HG03045 (cell line): ENCODE measurements around the gene LAP3.
"Not testable (repeated sequence)": the region's sequence is repeated elsewhere in the genome, so short reads cannot be mapped to it uniquely, and the experiment has no call there.

Experiments
- ATAC-seq: cut with Tn5 transposase; IDR thresholded peaks from one replicate; pipeline ENCODE4 v1.9.1; 2021; ENCODE audit warnings: mild to moderate bottlenecking, moderate library complexity; ENCODE audit not compliant: unreplicated experiment

Gene LAP3

DNA sequence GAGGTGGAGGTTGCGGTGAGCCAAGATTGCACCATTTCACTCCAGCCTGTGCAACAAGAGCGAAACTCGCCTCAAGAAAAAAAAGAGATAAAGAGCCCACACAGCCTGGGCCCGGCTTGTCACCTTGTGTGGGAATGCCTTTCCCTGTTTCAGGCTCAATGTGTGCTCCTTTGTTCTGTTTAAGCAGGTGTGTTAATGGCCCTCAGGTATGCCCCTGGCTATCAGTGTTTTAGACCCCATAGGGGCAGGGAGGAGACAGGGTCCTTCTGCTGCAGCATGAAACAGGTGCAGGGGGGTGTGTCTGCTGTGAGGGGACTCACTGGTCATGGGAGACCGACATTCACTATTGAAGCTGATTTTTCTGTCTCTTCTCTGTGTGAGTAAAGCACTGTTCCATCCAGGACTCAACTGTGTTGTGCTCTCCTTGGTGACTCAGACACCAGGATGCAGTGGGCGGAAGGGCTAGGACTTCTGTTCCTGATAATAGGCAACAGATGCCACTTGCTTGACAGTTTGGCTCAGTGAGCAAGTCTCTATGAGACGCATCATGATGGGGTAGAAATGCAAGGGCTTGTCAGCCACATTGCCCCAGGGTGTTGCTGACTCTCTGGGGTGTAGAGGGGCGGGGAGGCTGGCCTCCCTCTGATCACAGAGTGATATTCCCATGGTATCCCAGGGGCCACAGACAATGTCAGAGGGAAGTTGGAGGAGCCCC, 15.6 kb upstream of the LAP3 start:
- no peak for ATAC-seq

DNA sequence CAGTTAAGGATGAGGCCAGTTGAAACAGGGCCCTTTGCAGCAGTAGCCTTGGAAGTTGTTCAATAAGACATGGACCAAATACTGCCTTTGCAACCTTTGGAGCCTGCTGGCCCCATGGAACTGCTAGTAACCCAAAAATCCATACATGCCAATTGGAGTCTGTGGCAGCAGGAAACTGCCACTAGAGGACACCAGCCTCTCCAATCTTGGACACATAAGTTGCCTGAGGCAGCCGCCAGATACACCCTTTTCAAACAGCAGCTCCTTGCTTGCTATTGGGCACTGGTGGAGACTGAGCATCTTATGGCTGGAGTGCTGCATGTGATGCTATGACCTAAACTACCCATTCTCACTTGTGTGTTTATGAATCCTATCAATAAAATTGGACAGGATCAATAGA, 14.8 kb upstream of the LAP3 start:
- no peak for ATAC-seq

DNA sequence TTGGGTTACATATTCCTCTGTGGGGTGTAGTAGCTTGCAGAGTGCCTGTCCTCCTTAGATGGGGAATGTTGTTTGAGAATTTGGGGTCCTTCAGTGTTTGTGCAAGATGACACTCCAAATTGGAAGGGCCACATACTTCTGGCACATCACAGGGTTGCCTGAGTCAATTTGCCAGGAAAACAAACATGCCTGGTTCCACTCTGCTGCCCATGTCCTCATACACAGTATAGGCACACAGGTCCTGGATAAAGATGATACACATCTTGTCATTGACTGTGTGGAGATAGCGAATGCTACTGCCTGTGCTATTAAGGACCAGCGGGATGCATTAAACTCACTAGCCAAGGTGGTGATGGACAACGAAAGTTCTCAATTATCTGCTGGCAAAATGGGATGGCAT, 11.2 kb upstream of the LAP3 start:
- ATAC-seq: no peak

DNA sequence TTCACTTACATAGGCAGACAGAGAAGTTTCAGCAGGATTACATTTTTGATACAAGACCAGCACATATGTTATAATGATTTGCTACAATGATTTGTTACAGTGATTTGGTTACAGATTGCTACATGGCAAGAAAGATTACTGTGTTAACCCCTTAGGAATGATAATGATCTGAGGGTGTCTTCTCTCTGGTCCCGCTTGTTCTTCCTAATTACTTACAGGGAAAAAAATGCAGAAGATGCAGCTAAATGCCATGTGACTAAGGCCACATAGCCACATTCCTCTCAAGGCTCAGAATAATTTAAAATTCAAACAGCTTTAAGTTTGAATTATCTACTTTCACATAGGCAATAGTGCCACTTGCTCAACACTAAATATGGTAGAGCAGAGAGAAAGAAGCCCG, 9.7 kb upstream of the LAP3 start:
- no peak for ATAC-seq

DNA sequence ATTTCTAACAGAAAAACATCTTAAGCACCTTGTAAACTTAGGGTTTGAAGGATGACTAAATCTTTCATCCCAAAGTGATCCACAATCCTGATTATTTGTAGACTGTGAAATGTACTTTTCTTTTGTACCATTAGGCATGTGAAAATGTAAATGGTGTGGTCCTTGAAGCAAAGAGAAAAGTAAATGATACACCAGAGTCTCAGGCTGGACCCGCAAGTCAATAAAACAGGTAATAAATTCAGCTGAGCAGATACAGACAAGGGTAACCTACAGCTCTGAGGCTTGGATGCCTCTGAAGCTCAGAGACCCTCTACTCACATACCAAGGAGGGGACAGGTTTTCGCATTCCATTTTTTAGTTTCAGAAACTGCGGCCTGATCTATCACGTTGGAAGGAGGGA, 2.8 kb upstream of the LAP3 start:
- ATAC-seq: no peak

DNA sequence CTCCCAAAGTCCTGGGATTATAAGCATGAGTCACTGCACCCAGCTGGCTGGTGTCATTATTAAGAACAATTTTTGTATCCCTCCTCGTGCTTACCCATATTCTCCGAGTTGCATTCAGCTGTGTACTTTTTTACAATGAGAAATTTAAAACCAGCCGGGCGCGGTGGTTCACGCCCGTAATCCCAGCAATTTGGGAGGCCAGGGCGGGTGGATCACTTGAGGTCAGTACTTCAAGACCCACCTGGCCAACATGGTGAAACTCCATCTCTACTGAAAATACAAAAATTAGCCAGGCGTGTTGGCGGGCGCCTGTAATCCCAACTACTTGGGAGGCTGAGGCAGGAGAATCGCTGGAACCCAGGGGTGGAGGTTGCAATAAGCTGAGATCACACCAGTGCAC, 1.8 kb upstream of the LAP3 start:
- ATAC-seq: not testable (repeated sequence)

DNA sequence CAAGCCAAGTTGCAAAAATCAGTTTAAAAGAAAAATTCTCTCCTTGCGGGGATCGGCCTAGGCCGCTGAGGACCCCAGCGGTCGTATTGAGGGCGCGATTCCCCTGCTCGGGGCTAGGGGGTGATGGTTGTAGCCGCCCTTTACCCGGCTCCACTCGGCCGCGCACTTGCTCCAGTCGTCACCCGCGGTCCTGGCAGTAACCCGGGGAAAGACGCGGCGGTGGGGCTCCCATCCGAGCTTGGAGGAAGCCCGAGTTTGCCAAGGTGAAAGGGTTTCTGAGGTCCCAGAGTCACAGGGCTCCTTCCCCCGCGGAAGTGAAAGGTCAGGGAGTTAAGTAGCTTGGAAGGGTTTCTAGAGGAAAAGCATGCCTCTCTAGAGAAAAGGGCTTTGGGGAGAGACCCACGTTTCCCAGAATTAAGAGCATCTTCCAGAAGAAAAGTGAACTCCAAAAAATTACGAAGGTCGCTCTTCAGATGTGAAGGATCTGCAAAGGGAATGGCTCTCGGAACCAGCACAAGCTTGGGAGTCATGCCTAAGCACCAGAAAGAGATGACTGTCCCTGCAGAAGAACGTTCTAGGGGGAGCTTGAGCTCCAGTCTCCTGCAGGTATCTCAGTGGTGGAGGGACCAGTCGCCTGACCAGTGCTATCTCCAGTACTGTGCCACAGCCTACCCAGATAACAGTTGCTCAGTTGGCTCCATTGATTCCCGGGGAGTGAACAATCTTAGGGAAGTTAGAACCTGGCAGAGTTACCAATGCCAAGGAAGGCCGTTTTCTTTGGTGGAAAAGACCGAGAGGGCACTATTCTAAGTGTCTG, 875 bp downstream of the LAP3 start:
- peak; percentile 5 for ATAC-seq

DNA sequence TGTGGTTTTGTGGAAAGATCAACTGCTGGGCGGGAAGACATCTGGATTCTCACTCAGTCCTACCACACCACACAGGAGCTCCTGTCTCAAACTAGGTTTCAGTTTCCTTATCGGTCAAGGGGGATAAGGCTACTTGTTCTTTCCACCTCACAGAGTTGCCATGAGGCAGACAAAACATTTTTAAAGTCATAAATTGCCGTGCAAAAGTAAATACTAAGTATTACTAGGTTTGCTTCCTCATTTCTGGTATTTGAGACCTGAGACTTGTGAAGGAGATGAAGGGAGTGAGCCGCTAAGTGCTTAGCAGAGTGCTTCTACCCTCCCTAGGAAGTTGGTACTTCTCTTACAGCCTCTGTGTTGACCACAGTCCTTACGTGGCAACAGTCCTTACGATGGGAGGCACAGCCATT, 1.5 kb downstream of the LAP3 start:
- ATAC-seq: peak; percentile 26

DNA sequence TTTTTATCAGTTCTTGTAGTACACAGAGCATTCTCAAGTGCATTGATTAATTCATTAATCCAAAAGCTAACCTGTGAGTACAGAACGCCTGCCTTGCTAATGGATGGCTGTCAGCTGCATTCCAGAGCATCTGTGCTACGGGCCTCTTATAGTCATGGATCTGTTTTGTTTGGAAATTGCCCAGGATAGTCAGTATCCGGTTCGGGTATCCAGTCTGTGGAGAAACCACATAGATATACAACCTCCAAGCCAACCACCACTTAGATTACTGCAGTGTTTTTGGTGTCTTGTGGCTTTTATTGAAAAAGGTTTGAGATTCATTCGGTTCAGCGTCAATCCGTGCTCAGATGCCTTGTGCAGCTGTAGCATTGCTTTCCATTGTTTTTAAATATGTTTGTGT, 4.0 kb downstream of the LAP3 start:
- no peak for ATAC-seq

DNA sequence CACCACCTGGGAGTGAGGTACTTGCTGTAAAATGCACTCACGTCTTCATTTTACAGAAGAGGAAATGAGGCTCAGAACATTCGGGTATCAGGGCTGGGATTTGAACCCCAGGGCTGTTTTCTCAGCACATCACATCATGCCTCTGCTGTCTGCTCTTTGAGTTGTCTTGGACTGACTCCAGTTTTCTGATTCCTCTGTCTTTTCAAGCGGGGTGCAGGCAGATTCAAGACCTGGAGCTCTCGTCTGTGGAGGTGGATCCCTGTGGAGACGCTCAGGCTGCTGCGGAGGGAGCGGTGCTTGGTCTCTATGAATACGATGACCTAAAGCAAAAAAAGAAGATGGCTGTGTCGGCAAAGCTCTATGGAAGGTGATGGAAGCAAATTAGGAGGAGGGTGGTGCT, 6.3 kb downstream of the LAP3 start:
- ATAC-seq: no peak

DNA sequence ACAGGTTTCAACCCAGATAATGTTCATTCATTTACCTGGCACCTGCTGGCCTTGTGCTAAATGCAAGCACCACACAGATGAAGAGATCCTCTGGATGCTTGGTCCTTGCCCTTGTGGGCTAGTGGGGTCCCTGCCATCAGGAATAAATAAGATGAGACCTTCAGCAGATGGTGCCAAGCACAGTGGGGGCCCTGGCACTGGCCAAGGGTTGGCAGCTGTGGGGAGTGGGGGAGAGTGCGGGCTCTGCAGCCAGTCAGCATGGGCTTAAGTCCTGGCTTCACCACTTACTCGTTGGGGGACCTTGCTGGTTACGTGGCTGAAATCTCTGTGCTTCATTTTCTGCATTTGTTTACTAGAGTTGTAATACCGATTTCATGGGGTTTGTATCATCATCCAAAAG, 6.9 kb downstream of the LAP3 start:
- ATAC-seq: no peak

DNA sequence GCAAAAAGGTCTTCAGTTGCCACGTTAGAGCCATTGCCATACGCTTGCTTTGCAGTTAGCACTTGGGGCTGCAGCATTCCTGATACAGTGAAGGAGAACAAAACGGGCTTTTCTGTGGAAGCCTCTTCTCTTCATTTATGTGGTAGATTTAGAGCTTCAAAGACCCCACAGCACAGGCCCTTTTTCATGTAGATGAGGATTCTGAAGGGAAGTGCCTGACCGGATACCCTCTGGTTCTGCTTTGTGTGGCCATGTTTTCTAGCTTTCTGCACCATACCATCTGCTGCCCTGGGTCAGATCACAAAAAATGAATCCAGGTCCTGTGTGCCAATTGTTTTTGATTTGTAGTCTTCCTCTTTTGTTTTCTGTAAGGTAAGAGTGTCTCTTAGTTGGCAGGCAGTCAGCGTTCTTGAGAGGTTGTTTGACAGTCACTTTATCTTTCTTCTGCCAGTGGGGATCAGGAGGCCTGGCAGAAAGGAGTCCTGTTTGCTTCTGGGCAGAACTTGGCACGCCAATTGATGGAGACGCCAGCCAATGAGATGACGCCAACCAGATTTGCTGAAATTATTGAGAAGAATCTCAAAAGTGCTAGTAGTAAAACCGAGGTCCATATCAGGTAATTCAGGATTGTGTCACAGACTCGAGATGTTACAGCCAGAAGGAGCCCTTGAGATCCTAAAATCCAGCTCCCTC, 7.7 kb downstream of the LAP3 start:
- no peak for ATAC-seq

DNA sequence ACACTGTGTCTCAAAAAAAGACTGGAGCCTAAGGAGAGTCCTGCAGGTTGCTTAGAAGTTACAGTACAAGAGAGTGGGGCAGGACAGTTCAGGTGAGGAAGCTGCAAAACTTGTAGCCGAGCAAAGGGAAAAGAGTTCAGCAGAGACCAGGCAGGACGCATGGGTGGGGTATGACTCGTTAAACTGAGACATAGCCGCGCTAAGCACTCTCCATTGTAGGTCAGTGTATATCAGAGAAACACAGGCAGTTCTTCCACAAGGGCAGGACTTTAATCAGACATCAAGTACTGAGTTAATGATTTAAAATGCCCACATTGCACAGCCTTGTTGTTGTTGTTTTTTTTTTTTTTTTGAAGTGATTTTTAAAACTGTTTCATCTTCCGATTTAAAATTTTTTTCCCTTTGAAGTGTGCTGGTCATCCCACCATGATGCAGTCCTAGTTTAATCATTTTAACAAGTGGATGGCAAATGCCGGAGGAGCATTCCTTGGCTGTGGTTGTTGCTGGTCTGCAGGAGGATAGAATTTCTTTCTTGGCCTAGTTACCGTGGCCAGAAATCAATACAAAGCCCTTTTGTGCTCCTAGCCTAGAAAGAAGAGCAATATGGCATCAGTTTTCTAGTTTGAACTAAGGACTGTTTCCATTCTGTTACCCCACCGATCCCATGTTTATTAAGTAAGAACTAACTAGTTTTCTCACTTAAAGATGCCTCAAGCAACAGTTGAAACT, 10.3 kb downstream of the LAP3 start:
- ATAC-seq: no peak

DNA sequence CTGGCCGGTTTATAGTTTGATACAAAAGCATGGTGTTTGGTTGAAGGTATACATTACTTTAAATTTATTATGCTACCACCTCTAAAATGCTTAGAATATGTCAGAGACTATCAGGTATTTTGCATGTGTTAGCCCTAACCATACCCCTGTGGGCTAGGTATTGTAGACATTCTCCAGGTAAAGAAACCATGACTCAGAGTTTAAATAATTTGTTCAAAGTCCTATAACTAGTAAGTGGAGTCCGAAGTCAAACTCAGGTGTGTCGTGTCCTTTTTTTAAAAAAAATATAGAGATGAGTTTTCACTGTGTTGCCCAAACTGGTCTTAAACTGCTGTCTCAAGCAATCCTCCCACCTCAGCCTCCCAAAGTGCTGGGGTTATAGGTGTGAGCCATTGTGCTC, 12.4 kb downstream of the LAP3 start:
- no peak for ATAC-seq

DNA sequence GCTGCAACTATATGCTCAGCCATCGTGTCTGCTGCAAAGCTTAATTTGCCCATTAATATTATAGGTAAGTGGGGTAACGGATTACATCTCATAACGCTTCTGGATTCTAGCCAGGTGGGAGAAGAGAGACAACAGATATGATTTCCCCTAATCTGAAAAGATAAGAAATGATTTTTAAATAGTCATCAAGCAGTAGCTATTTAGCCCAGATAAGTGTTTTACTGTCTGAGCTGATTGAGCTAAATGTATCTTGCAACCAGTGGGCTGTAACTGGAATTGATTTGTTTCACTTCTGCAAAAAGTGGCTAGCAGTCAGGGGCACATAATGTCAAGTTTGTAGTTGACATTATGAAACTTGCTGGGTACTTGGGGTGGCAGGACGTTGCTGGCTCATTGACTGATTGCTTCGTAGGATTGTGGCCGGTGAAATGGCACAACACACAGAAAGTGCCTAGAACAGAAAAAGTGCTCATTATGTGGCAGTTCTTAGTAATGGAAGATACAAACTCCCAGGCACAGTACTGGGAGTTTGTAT, 18.5 kb downstream of the LAP3 start:
- peak; percentile 77 for ATAC-seq

DNA sequence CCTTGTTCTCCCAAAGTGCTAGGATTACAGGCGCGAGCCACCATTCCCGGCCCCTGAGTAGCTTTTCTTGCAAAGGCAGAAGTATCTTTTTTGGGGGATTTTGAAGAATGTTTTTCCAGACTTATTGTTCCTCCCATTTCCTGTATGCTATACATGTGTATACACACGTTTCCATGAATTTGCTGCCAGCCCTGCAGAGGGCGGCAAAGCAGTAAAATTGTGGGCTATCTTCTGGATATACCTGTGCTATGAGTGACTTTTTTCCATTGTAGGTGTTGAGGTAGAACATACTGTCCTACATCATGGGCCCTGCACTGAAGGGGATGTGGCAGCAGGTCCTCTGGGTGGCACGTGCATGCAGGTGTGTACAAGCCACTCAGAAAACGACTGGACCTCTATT, 20.5 kb downstream of the LAP3 start:
- ATAC-seq: no peak

DNA sequence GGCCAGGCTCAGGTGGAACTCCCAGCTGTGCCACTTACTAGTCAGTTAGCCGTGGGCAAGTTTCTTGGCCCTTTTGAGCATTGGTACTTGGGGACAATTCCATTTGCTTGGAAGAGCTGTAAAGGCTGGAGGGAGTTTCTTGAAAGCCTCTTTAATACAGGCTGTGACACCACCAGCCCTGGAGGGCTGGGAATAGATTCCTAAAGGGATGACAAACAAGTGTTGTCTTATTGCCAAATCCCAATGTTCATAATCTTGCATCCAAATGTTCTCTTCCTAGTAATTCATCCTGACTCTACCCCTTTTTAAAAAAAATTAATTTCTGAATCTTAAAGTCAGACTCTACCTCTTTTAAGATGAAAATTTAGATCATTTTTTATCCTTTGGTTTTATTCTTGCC, 22.8 kb downstream of the LAP3 start:
- no peak for ATAC-seq

DNA sequence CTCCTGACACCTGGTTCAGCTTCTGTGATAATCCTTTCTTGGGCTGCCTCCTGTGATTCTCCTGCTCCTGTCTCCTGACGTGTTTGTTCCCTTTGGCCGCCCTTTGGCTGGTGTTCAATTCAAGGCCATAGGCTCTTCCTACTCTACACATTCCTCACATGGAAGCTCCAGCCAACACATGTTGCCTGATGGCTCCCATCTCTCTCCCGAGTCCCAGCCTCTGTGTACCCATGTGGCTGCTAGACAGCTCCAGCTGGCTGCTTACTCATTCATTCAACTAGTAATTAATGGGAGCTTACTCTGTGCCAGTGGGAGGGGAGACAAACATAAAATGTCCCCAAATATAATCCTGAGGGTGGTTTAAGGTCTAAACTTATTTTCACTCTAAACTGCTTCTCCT, 28.2 kb downstream of the LAP3 start:
- ATAC-seq: no peak

DNA sequence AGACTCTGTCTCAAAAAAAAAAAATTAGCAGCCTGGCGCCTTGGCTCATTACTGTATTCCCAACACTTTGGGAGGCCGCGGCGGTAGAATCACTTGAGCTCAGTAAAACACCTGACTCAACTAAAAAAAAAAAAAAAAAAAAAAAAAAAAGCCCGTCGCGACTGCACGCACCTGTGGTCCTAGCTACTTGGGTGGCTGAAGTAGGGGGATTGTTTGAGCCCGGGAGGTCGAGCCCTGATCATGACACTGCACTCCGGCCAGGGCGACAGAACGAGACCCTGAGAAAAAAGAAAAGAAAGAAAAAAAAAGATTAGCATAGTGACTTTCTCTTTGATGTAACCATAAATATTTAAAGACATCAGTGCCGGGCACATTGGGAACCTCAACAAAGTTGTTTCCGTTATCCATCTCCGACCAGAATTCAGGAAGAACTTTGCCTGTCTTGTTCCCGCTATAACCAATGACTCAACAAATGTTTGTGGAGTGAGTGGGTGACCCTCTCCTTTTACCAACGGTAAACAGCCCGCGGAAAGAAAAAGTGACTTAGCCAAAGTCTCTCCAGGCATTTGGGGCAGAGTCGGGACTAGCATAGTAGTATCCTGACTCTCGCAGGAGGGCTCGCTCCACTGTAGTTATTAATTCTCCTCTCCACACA, 36.9 kb downstream of the LAP3 start:
- peak; percentile 48 for ATAC-seq
